Measurements from ENCODE around the gene SLC34A3.
A peak's percentile ranks its signal among the peaks of the same experiment; 100 is the strongest.
"Not testable (repeated sequence)": the region's sequence is repeated elsewhere in the genome, so short reads cannot be mapped to it uniquely, and the experiment has no call there.

Gene SLC34A3

DNA sequence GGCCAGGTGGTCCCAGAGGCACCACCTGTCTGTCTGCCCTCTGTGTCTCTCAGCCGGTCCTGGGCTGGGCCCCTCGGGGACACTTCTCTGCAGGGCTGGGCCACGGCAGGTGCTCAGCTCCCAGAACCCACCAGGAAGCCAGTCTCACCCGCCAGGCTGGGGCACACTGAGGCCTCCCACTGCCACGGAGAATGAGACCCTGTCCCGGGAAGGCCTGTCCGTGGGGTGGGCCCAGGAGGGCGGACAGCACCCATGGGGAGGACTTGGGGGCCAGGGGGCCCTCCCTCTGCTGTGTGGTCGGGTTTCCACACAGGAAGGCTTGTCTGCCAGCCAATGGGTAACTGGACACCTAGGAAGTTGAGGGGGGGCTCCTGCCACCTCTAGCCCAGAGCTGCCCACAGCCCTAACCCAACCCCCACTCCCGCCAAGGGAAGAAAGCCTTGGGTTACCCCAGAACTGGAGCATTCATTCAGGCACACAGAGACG, 6.3 kb downstream of the SLC34A3 start:
- Histone ChIP-seq H3K4ac (ENCODE audit: low read depth, low read length) (no peak overlapping the region), H3K4me3 (ENCODE audit: low read length) (no peak overlapping the region), H3K79me2 (ENCODE audit: control insufficient read depth, insufficient read depth, low read length) (peaks cover 8% of the 10 kb centered on the region), H3K18ac (ENCODE audit: low read length) (no peak overlapping the region), H4K5ac (ENCODE audit: low read length) (no peak overlapping the region), H3K27ac (ENCODE audit: low read depth, low read length) (no peak overlapping the region), H2AK5ac (ENCODE audit: low read length) (no peak overlapping the region), H3K79me1 (ENCODE audit: low read length) (peaks cover 6% of the 10 kb centered on the region), H3K4me1 (ENCODE audit: control insufficient read depth, low read depth, low read length) (peaks cover 2% of the 10 kb centered on the region), H2BK120ac (ENCODE audit: low read depth, low read length) (no peak overlapping the region), H2BK5ac (ENCODE audit: low read length) (no peak overlapping the region), H3K27me3 (ENCODE audit: insufficient read depth, low read length, poor library complexity) (no peaks in the 10 kb centered on the region), H3K56ac (ENCODE audit: low read length) (peak overlapping the region; percentile 56), H4K8ac (ENCODE audit: low read depth, low read length) (no peak overlapping the region), H3K23ac (ENCODE audit: low read length) (no peak overlapping the region), H2BK15ac (replicated peaks; ENCODE audit: low read depth) (no peak overlapping the region), H3K9ac (ENCODE audit: low read length) (no peak overlapping the region), H3K36me3 (ENCODE audit: control insufficient read depth, insufficient read depth, low read length) (no peaks in the 10 kb centered on the region), H3K4me2 (ENCODE audit: low read length) (no peak overlapping the region)
- DNase-seq = no peak
- WGBS (ENCODE audit: extremely low coverage, insufficient coverage, low lambda C conversion rate) = no CpG with 5 or more reads among the region's 11 CpGs

DNA sequence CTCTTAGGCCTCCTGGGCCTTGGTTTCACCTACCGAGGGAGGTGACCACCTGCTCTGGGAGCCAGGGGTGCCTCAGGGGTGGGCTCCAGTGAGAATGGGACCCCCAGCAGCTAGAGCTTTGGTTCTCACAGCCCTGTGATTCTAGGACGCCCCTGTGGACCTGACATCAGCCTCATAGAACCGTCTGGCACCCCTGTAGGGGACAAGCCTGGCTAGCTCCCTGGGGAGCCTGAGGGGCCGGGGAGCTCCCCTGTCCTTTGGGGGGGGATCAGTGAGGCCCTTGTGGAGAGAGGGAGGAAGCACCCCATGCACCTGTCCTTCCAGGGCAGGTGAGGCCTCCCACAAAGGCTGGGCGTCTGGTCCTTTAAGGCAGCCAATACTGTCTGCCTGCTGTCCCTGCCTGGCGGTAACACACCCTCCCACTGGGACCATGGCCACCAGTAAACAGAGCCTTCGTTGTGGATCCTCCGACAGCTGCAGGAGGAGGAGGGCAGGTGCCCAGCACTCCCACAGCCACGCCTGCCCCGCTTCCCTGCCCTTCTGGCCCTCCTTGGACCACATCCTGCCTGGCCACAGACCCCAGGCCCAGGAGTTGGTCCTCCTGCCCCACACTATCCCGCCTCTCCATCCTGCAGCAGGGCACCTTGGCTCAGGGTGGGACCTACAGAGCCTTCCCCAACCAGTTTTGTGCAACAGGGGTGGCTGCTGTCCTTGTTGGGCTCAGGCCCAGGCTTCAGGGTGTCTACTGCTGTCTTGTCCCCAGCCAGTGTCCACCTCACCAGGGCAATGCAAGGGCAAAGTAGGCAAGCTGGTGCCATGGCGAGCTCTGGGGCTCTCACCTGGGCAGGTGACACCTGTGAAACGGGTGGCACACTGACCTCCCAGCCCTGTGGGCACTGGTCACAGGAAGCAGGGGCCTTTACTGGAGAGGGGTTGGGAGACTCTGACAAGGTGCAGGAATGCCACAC, 7.3 kb downstream of the SLC34A3 start:
- peak overlapping the region; percentile 30 for H3K56ac ChIP-seq (ENCODE audit: low read length)
- no peak overlapping the region for H3K4me2 ChIP-seq (ENCODE audit: low read length)
- H3K36me3 ChIP-seq (ENCODE audit: control insufficient read depth, insufficient read depth, low read length) = peaks cover 6% of the 10 kb centered on the region
- H2BK5ac ChIP-seq (ENCODE audit: low read length) = no peak overlapping the region
- H3K4me1 ChIP-seq (ENCODE audit: control insufficient read depth, low read depth, low read length) = peaks cover 4% of the 10 kb centered on the region
- DNase-seq = no peak
- H3K79me1 ChIP-seq (ENCODE audit: low read length) = peaks cover 9% of the 10 kb centered on the region
- peaks cover 17% of the 10 kb centered on the region for H3K79me2 ChIP-seq (ENCODE audit: control insufficient read depth, insufficient read depth, low read length)
- no peaks in the 10 kb centered on the region for H3K27me3 ChIP-seq (ENCODE audit: insufficient read depth, low read length, poor library complexity)
- H2BK15ac ChIP-seq (replicated peaks; ENCODE audit: low read depth) = no peak overlapping the region
- no peak overlapping the region for H2BK120ac ChIP-seq (ENCODE audit: low read depth, low read length)
- H3K9ac ChIP-seq (ENCODE audit: low read length) = no peak overlapping the region
- H4K8ac ChIP-seq (ENCODE audit: low read depth, low read length) = no peak overlapping the region
- H3K4me3 ChIP-seq (ENCODE audit: low read length) = no peak overlapping the region
- no CpG with 5 or more reads among the region's 13 CpGs for WGBS (ENCODE audit: extremely low coverage, insufficient coverage, low lambda C conversion rate)
- no peak overlapping the region for H3K18ac ChIP-seq (ENCODE audit: low read length)
- no peak overlapping the region for H3K4ac ChIP-seq (ENCODE audit: low read depth, low read length)
- H2AK5ac ChIP-seq (ENCODE audit: low read length) = no peak overlapping the region
- no peak overlapping the region for H3K23ac ChIP-seq (ENCODE audit: low read length)
- no peak overlapping the region for H4K5ac ChIP-seq (ENCODE audit: low read length)
- no peak overlapping the region for H3K27ac ChIP-seq (ENCODE audit: low read depth, low read length)

DNA sequence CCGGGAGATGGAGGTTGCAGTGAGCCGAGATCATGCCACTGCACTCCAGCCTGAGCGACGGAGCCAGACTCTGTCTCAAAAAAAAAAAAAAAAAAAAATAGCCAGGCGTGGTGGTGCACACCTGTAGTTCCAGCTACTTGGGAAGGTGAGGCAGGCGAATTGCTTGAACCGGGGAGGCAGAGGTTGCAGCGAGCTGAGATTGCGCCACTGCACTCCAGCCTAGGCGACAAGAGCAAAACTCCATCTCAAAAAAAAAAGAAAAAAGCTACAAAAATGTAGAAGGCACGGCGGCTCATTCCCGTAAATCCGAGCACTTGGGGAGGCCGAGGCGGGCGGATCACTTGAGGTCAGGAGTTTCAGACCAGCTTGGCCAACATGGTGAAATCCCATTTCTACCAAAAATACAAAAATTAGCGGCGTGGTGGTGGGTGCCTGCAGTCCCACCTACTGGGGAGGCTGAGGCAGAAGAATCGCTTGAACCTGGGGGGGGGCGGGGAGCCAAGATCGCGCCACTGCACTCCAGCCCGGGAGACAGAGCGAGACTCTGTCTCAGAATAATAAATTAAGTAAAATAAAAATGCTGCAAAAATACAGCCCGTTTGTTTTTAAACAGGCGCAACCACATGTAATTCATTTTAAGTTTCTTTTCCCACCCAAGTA, 9.0 kb downstream of the SLC34A3 start:
- peak overlapping the region; percentile 54 for H3K18ac ChIP-seq (ENCODE audit: low read length)
- peak overlapping the region; percentile 99 for H3K9ac ChIP-seq (ENCODE audit: low read length)
- H2AK5ac ChIP-seq (ENCODE audit: low read length); H3K23ac ChIP-seq (ENCODE audit: low read length); H2BK120ac ChIP-seq (ENCODE audit: low read depth, low read length); H4K8ac ChIP-seq (ENCODE audit: low read depth, low read length); H3K4ac ChIP-seq (ENCODE audit: low read depth, low read length); H3K27me3 ChIP-seq (ENCODE audit: insufficient read depth, low read length, poor library complexity); H3K79me1 ChIP-seq (ENCODE audit: low read length); DNase-seq; H2BK5ac ChIP-seq (ENCODE audit: low read length); H2BK15ac ChIP-seq (replicated peaks; ENCODE audit: low read depth); H4K5ac ChIP-seq (ENCODE audit: low read length); H3K36me3 ChIP-seq (ENCODE audit: control insufficient read depth, insufficient read depth, low read length): not testable (repeated sequence)
- peaks cover 14% of the 10 kb centered on the region for H3K4me1 ChIP-seq (ENCODE audit: control insufficient read depth, low read depth, low read length)
- peaks cover 18% of the 10 kb centered on the region for H3K79me2 ChIP-seq (ENCODE audit: control insufficient read depth, insufficient read depth, low read length)
- H3K4me2 ChIP-seq (ENCODE audit: low read length) = peak overlapping the region; percentile 87
- peak overlapping the region; percentile 99 for H3K56ac ChIP-seq (ENCODE audit: low read length)
- peak overlapping the region; percentile 83 for H3K4me3 ChIP-seq (ENCODE audit: low read length)
- peak overlapping the region; percentile 98 for H3K27ac ChIP-seq (ENCODE audit: low read depth, low read length)
- no CpG with 5 or more reads among the region's 27 CpGs for WGBS (ENCODE audit: extremely low coverage, insufficient coverage, low lambda C conversion rate)

DNA sequence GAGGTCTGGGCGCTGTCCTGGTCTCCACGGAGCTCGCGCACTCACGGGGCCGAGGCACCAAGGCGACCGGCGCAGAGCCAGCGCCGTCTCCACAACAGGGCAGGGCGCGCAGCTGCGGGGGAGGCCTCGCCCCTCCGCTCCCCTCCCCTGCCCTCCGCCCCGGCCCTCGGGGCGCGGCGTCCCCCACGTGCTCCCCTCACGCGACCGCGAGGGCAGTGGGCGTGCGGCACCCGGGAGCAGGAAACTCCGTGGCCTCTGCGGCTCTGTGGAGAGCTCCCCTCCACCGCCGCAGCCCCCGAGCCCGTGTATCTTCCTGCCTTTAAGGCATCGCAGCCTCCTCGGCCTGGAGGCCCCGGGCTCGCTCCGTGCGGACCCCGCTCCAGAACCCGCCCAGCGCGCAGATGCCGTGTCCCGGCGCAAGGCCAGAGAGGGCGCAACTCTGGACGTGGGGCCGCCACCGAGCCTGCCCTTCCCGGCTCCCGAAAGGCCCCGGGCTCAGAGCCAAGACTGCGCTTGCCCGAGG, 9.7 kb downstream of the SLC34A3 start:
- no CpG with 5 or more reads among the region's 58 CpGs for WGBS (ENCODE audit: extremely low coverage, insufficient coverage, low lambda C conversion rate)

DNA sequence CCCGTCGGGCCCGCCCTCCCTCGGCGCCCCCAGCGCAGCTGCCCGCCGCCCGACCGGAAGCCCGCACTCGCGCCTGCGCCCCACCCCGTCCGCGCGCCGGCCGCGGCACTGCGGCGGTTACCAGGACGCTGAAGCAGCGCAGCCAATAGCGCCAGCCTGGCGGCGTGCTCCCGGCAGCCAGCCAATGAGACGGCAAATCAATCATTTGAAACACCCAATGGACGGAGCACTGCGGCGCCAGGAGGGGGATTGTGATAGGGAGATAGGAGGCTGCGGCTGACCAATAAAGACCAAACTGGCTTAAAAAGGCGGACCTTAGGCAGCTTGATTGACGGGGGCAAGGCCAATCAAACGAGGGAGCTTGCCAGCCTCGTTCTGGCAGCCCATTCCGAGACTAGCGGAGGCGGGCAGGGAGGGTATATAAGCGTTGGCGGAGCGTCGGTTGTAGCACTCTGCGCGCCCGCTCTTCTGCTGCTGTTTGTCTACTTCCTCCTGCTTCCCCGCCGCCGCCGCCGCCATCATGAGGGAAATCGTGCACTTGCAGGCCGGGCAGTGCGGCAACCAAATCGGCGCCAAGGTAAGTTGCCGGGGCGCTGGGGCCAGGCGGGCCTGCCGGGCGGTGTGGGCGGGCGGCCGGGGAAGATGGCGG, 10.3 kb downstream of the SLC34A3 start, which contains the start of gene TUBB4B:
TUBB4B (plus strand) TSS at position 447 of the 649 bp plus-strand sequence; CDS start at position 521, 74 bp downstream.
- Histone ChIP-seq H3K4me1 (ENCODE audit: control insufficient read depth, low read depth, low read length) (peaks cover 17% of the 10 kb centered on the region), H3K27ac (ENCODE audit: low read depth, low read length) (peak within 1 kb of the TSS; percentile 98)

More for the DNA sequence above, 9.7 kb downstream of the SLC34A3 start:
- Histone ChIP-seq H3K79me2 (ENCODE audit: control insufficient read depth, insufficient read depth, low read length) (peaks cover 18% of the 10 kb centered on the region), H3K4me1 (ENCODE audit: control insufficient read depth, low read depth, low read length) (peaks cover 17% of the 10 kb centered on the region), H3K36me3 (ENCODE audit: control insufficient read depth, insufficient read depth, low read length) (peaks cover 6% of the 10 kb centered on the region), H3K79me1 (ENCODE audit: low read length) (peaks cover 9% of the 10 kb centered on the region), H2BK15ac (replicated peaks; ENCODE audit: low read depth) (no peak overlapping the region), H3K27me3 (ENCODE audit: insufficient read depth, low read length, poor library complexity) (no peaks in the 10 kb centered on the region), H2BK120ac (ENCODE audit: low read depth, low read length) (peak overlapping the region; percentile 1), H3K27ac (ENCODE audit: low read depth, low read length) (peak overlapping the region; percentile 98), H3K4me2 (ENCODE audit: low read length) (peak overlapping the region; percentile 87), H3K18ac (ENCODE audit: low read length) (peak overlapping the region; percentile 54), H2BK5ac (ENCODE audit: low read length) (peak overlapping the region; percentile 87), H3K23ac (ENCODE audit: low read length) (peak overlapping the region; percentile 94), H3K4me3 (ENCODE audit: low read length) (peak overlapping the region; percentile 83), H3K56ac (ENCODE audit: low read length) (peak overlapping the region; percentile 99), H2AK5ac (ENCODE audit: low read length) (no peak overlapping the region), H4K5ac (ENCODE audit: low read length) (no peak overlapping the region), H3K4ac (ENCODE audit: low read depth, low read length) (peak overlapping the region; percentile 38), H4K8ac (ENCODE audit: low read depth, low read length) (no peak overlapping the region), H3K9ac (ENCODE audit: low read length) (peak overlapping the region; percentile 99)
- DNase-seq = no peak

More for the DNA sequence above, 10.3 kb downstream of the SLC34A3 start, which contains the start of gene TUBB4B:
- Histone ChIP-seq H2AK5ac (ENCODE audit: low read length) (no peak within 1 kb of the TSS), H4K8ac (ENCODE audit: low read depth, low read length) (no peak within 1 kb of the TSS), H3K9ac (ENCODE audit: low read length) (peak within 1 kb of the TSS; percentile 99), H4K5ac (ENCODE audit: low read length) (no peak within 1 kb of the TSS), H3K23ac (ENCODE audit: low read length) (peak within 1 kb of the TSS; percentile 94), H3K4me2 (ENCODE audit: low read length) (peak within 1 kb of the TSS; percentile 87), H3K4me3 (ENCODE audit: low read length) (peak within 1 kb of the TSS; percentile 83), H3K79me2 (ENCODE audit: control insufficient read depth, insufficient read depth, low read length) (peaks cover 18% of the 10 kb centered on the region), H3K56ac (ENCODE audit: low read length) (peak within 1 kb of the TSS; percentile 99), H2BK15ac (replicated peaks; ENCODE audit: low read depth) (no peak within 1 kb of the TSS), H2BK120ac (ENCODE audit: low read depth, low read length) (peak within 1 kb of the TSS; percentile 1), H3K18ac (ENCODE audit: low read length) (peak within 1 kb of the TSS; percentile 54), H3K27me3 (ENCODE audit: insufficient read depth, low read length, poor library complexity) (no peaks in the 10 kb centered on the region), H2BK5ac (ENCODE audit: low read length) (peak within 1 kb of the TSS; percentile 87), H3K4ac (ENCODE audit: low read depth, low read length) (peak within 1 kb of the TSS; percentile 93), H3K36me3 (ENCODE audit: control insufficient read depth, insufficient read depth, low read length) (peaks cover 6% of the 10 kb centered on the region), H3K79me1 (ENCODE audit: low read length) (peaks cover 9% of the 10 kb centered on the region)
- WGBS (ENCODE audit: extremely low coverage, insufficient coverage, low lambda C conversion rate) = no CpG with 5 or more reads among the region's 67 CpGs
- DNase-seq = peak; percentile 100

All from mesendoderm (in vitro differentiated cells).